HL-60 (cell line): ENCODE results near the gene HECW1.

ENCODE experiments used
- DNase-seq, 2 experiments: peaks; one replicate each; pipeline ENCODE4 v3.0.0-alpha.2; 2010 to 2020; ENCODE audit warnings: low read depth in 1 of 2, low spot score in 1 of 2
- H3K27ac ChIP-seq: fragments of 250-450 bp; sonication (Bioruptor Pico); replicated peaks from 2 replicates; pipeline ENCODE4 v1.5.1; 2020; ENCODE audit warnings: mild to moderate bottlenecking, moderate library complexity
- H3K27me3 ChIP-seq: fragments of 250-450 bp; sonication (Bioruptor Pico); 2 replicates; pipeline ENCODE4 v1.5.1; 2021; ENCODE audit warnings: mild to moderate bottlenecking, moderate library complexity; ENCODE audit not compliant: insufficient read depth, poor library complexity, severe bottlenecking
- H3K4me3 ChIP-seq: replicated peaks from 2 replicates; pipeline ENCODE4 v1.5.1; 2011; ENCODE audit warnings: mild to moderate bottlenecking, control low read depth, low read length; ENCODE audit not compliant: insufficient read depth
- CTCF ChIP-seq: IDR thresholded peaks from one replicate; pipeline ENCODE4 v1.5.1; 2011; ENCODE audit warnings: low read length, control low read depth, inconsistent platforms; ENCODE audit not compliant: insufficient read depth
- GABPA ChIP-seq: IDR thresholded peaks from 2 replicates; pipeline ENCODE4 v1.6.1; 2012; ENCODE audit warnings: low read depth
- POLR2AphosphoS5 ChIP-seq: IDR thresholded peaks from 2 replicates; pipeline ENCODE4 v1.6.1; 2012; ENCODE audit warnings: low read depth
- SPI1 ChIP-seq: IDR thresholded peaks from 2 replicates; pipeline ENCODE4 v1.6.1; 2012; ENCODE audit warnings: low read depth, mild to moderate bottlenecking, borderline replicate concordance
- TF ChIP-seq, protein P1 (sequence below): IDR thresholded peaks from 2 replicates; pipeline ENCODE4 v1.6.1; 2012; ENCODE audit warnings: low read depth; ENCODE audit not compliant: insufficient replicate concordance

HECW1 gene

GRCh38 chr7:43119371-43120075 is 7.1 kb downstream of the HECW1 start:
- H3K4me3 ChIP-seq: no peak overlapping the region
- H3K27me3 ChIP-seq: peaks cover 14% of the 10 kb centered on the region
- H3K27ac ChIP-seq: no peak overlapping the region
- no peak for TF ChIP-seq SPI1
- TF ChIP-seq CTCF: no peak
- TF ChIP-seq, protein P1, sequence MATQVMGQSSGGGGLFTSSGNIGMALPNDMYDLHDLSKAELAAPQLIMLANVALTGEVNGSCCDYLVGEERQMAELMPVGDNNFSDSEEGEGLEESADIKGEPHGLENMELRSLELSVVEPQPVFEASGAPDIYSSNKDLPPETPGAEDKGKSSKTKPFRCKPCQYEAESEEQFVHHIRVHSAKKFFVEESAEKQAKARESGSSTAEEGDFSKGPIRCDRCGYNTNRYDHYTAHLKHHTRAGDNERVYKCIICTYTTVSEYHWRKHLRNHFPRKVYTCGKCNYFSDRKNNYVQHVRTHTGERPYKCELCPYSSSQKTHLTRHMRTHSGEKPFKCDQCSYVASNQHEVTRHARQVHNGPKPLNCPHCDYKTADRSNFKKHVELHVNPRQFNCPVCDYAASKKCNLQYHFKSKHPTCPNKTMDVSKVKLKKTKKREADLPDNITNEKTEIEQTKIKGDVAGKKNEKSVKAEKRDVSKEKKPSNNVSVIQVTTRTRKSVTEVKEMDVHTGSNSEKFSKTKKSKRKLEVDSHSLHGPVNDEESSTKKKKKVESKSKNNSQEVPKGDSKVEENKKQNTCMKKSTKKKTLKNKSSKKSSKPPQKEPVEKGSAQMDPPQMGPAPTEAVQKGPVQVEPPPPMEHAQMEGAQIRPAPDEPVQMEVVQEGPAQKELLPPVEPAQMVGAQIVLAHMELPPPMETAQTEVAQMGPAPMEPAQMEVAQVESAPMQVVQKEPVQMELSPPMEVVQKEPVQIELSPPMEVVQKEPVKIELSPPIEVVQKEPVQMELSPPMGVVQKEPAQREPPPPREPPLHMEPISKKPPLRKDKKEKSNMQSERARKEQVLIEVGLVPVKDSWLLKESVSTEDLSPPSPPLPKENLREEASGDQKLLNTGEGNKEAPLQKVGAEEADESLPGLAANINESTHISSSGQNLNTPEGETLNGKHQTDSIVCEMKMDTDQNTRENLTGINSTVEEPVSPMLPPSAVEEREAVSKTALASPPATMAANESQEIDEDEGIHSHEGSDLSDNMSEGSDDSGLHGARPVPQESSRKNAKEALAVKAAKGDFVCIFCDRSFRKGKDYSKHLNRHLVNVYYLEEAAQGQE: no peak
- TF ChIP-seq GABPA: no peak
- no peak for TF ChIP-seq POLR2AphosphoS5
- no peak for DNase-seq

DNA sequence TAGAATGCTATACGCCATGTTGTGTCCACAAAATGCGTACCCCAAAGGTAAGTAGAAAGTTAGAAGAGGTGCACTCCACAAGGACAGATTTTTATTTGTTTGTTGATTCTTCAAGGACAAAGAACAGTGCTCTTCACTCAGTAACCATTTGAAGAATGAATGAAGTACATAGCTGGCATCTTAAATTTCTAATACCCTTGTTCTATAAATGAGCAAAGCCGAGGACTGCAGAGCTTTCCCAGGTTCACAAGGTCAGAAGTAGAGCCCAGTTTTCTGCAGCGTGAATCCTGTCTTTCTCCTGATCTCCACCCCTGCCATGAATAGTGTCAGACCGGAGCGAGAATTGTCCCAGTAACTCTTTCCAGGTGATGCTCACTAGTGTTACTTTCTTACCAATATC is 9.5 kb downstream of the HECW1 start:
- no peak overlapping the region for H3K27ac ChIP-seq
- H3K4me3 ChIP-seq: no peak overlapping the region
- peaks cover 6% of the 10 kb centered on the region for H3K27me3 ChIP-seq
- DNase-seq: no peak
- no peak for TF ChIP-seq SPI1
- TF ChIP-seq POLR2AphosphoS5: no peak
- TF ChIP-seq, protein P1: no peak
- no peak for TF ChIP-seq CTCF
- no peak for TF ChIP-seq GABPA

- H3K27ac ChIP-seq: no peak overlapping the region
- TF ChIP-seq, protein P1: no peak
- TF ChIP-seq GABPA (no peak), CTCF (no peak), POLR2AphosphoS5 (no peak), SPI1 (no peak)
- DNase-seq: no peak
- H3K4me3 ChIP-seq: no peak overlapping the region
- peaks cover 6% of the 10 kb centered on the region for H3K27me3 ChIP-seq
These were observed 11.0 kb downstream of the HECW1 start for GRCh38 chr7:43123457-43123856.
